HG03135 (cell line): Measurements from ENCODE around the gene KRT37.

Experiments
- ATAC-seq: cut with Tn5 transposase; IDR thresholded peaks from one replicate; pipeline ENCODE4 v1.9.1; 2021; ENCODE audit warnings: mild to moderate bottlenecking, moderate library complexity; ENCODE audit not compliant: unreplicated experiment

Gene KRT37

GRCh38 chr17:41377546-41377945 lies 46.8 kb downstream of the KRT37 start:
- no peak for ATAC-seq
